Measurements from ENCODE around the gene DCLK2.

DCLK2 gene

GRCh38 chr4:150299816-150300215 lies 221.6 kb downstream of the DCLK2 start:
- no peak for DNase-seq (ENCODE audit: low read depth, low spot score)
- no peak overlapping the region for H3K27ac ChIP-seq

GRCh38 chr4:150302553-150302952 lies 224.3 kb downstream of the DCLK2 start:
- peak; percentile 34 for DNase-seq (ENCODE audit: low read depth, low spot score)
- H3K27ac ChIP-seq = peak overlapping the region; percentile 49

- DNase-seq (ENCODE audit: low read depth, low spot score) = no peak
Observed at GRCh38 chr4:150305995-150306394, 227.8 kb downstream of the DCLK2 start.

GRCh38 chr4:150306719-150307118 lies 228.5 kb downstream of the DCLK2 start:
- no peak for DNase-seq (ENCODE audit: low read depth, low spot score)

More at GRCh38 chr4:150305995-150306394, 227.8 kb downstream of the DCLK2 start:
- peak overlapping the region; percentile 84 for H3K27ac ChIP-seq

More at GRCh38 chr4:150306719-150307118, 228.5 kb downstream of the DCLK2 start:
- peak overlapping the region; percentile 84 for H3K27ac ChIP-seq
